ENCODE results near the gene LYPD6B.

Gene LYPD6B

DNA sequence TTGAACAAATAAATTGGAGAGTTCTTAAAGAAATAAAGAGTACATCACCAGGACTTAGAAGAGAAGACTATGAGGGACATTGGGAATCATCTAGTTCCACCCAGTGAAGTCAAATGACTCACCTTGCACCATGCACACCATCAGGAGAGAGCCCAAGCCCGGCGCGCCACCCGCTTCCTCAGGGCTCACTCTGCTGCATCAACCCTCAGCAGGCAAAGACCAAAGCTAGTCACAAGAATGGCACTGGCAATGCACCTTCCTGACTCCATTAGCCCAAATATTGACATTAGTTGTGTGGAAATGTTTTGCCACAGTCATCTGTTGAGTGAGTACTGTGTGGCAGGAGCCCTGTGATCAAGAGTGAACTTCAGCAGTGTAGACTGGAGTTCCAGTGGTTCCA lies 7.1 kb upstream of the LYPD6B start:
- no peak for DNase-seq (ENCODE audit: low read depth)
- no peak overlapping the region for H3K4me3 ChIP-seq (ENCODE audit: low read length)
- TF ChIP-seq, protein P1, sequence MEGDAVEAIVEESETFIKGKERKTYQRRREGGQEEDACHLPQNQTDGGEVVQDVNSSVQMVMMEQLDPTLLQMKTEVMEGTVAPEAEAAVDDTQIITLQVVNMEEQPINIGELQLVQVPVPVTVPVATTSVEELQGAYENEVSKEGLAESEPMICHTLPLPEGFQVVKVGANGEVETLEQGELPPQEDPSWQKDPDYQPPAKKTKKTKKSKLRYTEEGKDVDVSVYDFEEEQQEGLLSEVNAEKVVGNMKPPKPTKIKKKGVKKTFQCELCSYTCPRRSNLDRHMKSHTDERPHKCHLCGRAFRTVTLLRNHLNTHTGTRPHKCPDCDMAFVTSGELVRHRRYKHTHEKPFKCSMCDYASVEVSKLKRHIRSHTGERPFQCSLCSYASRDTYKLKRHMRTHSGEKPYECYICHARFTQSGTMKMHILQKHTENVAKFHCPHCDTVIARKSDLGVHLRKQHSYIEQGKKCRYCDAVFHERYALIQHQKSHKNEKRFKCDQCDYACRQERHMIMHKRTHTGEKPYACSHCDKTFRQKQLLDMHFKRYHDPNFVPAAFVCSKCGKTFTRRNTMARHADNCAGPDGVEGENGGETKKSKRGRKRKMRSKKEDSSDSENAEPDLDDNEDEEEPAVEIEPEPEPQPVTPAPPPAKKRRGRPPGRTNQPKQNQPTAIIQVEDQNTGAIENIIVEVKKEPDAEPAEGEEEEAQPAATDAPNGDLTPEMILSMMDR (conservative IDR thresholded peaks at IDR 0.05; ENCODE audit: low read depth, low read length) = no peak

DNA sequence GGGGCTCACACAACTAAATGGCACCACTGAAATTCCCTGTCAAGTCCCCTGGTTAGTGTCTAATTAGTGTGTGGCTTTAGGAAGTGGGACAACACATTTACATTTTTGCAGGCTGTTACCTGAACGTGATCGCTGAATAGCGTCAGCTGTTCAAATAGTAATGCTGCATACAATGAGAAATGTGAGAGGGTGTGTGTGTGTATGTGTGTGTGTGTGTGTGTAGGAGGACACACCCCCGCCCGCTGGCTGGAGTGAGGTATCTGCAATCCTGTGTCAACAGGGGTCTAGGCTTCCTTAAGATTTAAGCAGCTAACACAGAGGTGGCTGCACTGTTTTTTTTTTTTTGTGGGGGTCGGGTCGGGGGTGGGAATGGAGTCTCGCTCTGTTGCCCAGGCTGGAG lies 4.8 kb upstream of the LYPD6B start:
- DNase-seq (ENCODE audit: low read depth) = no peak
- TF ChIP-seq, protein P1 (conservative IDR thresholded peaks at IDR 0.05; ENCODE audit: low read depth, low read length) = no peak
- no peak overlapping the region for H3K4me3 ChIP-seq (ENCODE audit: low read length)

DNA sequence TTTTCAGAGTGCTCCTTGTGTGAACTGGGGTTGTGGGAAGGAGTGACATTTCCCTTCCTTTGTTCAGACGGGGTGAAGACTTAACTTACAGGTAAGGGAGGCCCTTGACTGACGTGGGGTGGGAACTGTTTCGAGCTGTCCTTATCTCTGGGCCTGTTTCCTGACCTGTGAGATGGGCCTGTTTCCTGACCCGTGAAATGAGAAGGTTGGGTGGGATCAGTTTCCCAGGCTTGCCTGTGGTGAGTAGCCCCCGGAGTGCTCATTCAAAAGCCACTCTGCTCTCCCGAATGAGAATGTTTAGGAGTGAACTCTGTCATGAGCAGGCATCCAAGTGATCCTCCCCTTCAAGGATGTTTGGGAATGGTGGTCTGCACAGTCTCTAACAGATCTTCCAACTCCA lies 4.1 kb upstream of the LYPD6B start:
- no peak for DNase-seq (ENCODE audit: low read depth)
- TF ChIP-seq, protein P1 (conservative IDR thresholded peaks at IDR 0.05; ENCODE audit: low read depth, low read length) = no peak
- H3K4me3 ChIP-seq (ENCODE audit: low read length) = no peak overlapping the region

DNA sequence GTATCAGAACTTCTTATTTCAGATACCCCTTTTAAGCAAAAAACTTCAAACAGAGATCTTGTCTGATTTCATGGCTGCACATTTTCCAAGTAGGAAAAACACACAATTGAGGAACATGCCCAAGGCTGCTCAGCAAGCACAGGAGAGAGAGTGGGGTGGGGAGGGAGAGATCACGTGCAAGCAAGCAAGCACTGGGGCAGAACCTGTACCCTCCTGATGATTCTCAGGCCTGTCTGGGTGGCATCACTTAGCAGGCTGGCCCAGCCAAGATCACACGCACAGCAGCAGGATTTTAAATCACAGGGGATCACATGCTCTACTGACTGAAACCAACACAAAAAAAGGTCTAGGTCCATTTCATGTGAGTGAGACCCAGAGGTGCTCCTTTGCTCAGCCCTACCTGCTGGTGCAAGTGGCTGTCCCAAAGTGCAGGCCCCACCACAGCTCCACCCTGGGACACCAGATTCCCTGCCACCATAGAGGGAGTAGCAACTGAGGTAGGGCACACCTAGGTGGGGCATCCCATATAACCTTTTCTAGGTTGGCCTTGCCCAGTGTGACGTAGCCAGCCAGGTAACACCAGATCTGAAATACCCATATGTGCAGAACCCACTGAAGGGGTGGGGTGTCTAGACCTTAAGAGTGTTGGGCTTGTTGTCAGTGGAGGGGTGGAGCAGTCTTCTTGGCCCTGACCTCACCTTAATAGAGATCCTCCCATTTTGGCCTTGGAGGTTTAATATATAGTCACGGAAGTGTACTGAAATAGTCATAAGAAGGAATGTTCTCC lies 1.8 kb upstream of the LYPD6B start:
- TF ChIP-seq, protein P1 (conservative IDR thresholded peaks at IDR 0.05; ENCODE audit: low read depth, low read length) = no peak
- no peak for DNase-seq (ENCODE audit: low read depth)
- no peak overlapping the region for H3K4me3 ChIP-seq (ENCODE audit: low read length)

DNA sequence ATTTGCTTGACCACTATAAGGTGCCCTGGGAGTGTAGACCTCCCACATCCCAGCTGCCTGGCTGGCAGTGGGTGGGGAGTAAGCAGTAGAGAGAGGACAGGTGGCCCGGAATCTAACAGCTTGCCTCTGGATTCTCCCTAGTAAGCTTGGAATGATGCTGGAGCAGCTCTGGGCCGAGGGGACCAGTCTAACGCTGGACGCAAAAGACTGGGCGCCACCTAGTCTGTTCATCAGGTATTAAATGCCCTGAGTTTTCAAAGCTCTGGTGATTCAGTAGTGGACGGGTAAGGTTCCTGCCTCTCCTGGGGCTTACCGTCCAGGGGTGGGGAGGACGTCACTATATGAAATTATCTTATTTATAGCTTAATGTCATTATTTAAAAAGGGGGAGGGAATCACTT lies 648 bp upstream of the LYPD6B start:
- TF ChIP-seq, protein P1 (conservative IDR thresholded peaks at IDR 0.05; ENCODE audit: low read depth, low read length) = peak; percentile 31
- H3K4me3 ChIP-seq (ENCODE audit: low read length) = peak overlapping the region; percentile 72
- DNase-seq (ENCODE audit: low read depth) = no peak

DNA sequence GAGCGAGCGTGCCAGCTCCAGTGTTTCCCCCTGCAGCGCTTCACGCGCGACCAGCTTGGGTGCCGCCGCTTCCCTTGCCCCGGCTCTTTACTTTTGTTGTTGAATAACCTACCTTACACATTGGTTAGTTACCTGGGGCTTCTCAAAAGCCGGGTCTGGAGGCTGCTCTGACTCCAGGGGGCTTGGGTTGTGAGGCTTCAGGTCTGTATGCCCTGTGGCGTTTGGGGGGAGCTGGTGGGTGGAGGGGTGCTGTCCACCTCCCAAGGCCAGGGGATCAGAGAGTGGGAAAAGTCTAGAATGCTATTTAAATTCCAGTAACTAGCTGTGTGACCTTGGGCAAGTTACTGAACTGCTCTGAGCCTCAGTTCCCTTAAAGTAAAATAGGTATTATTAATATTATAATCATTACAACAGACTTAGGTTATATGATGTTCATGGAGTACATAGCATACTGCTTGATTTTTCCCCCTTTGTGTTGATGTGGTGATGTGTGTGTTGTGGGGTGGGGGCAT lies 770 bp downstream of the LYPD6B start:
- H3K4me3 ChIP-seq (ENCODE audit: low read length) = peak overlapping the region; percentile 72
- DNase-seq (ENCODE audit: low read depth) = no peak
- TF ChIP-seq, protein P1 (conservative IDR thresholded peaks at IDR 0.05; ENCODE audit: low read depth, low read length) = no peak

DNA sequence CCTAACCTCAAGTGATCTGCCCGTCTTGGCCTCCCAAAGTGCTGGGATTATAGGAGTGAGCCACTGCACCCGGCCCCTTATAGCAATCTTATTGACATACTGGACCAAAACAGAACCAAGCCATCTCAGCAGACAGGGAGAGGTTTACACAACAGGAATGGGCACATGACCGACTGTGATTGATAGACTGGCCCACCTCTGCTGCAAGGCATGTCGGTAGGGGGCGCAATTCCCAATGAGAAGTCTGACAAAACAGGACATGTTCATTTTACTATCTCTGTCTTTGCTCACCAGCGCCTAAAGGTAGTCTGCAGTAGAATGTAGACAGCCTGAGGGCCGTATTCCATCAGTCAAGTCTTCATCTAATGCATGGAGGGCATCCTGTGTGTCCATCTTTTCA lies 2.0 kb downstream of the LYPD6B start:
- H3K4me3 ChIP-seq (ENCODE audit: low read length) = no peak overlapping the region
- no peak for DNase-seq (ENCODE audit: low read depth)
- TF ChIP-seq, protein P1 (conservative IDR thresholded peaks at IDR 0.05; ENCODE audit: low read depth, low read length) = peak; percentile 69
